Measurements from ENCODE around the gene DROSHA.

Gene DROSHA

DNA sequence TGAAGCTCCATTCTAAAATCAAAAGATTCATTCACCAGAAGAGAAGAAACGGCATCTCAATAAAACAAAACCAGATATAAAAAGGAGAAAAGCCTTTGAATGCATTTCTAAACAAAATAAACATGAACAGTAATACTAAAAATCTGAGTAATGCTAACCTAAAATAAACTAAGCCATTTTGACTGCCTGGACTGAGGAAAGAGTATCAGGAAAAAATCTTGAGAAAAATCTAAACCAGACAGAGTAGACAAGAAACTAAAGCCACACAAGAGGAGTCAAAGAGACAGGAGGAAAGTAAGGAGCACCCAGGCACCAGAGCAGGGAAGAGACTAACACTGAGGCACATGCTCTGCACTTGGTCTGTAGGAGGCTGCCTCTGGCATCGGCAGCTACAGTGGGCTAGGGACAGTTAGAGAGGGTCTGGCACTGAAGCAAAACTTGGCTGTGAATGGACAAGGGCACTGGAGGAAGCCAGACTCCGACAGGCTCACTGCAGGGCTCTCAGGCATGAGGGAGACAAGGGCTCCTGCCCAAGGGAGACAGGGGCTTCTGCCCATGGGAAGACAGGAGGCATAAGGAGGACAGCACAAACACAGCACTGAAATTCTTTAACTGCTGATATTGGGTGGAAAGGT lies 50.2 kb downstream of the DROSHA start:
- TF ChIP-seq, protein P1, sequence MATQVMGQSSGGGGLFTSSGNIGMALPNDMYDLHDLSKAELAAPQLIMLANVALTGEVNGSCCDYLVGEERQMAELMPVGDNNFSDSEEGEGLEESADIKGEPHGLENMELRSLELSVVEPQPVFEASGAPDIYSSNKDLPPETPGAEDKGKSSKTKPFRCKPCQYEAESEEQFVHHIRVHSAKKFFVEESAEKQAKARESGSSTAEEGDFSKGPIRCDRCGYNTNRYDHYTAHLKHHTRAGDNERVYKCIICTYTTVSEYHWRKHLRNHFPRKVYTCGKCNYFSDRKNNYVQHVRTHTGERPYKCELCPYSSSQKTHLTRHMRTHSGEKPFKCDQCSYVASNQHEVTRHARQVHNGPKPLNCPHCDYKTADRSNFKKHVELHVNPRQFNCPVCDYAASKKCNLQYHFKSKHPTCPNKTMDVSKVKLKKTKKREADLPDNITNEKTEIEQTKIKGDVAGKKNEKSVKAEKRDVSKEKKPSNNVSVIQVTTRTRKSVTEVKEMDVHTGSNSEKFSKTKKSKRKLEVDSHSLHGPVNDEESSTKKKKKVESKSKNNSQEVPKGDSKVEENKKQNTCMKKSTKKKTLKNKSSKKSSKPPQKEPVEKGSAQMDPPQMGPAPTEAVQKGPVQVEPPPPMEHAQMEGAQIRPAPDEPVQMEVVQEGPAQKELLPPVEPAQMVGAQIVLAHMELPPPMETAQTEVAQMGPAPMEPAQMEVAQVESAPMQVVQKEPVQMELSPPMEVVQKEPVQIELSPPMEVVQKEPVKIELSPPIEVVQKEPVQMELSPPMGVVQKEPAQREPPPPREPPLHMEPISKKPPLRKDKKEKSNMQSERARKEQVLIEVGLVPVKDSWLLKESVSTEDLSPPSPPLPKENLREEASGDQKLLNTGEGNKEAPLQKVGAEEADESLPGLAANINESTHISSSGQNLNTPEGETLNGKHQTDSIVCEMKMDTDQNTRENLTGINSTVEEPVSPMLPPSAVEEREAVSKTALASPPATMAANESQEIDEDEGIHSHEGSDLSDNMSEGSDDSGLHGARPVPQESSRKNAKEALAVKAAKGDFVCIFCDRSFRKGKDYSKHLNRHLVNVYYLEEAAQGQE (IDR thresholded peaks at IDR 0.05; ENCODE audit: insufficient read depth in 1 of 2, low read depth in 2 of 2, low read length in 2 of 2) = no peak
- TF ChIP-seq TAF1 (IDR thresholded peaks at IDR 0.05; ENCODE audit: borderline replicate concordance, insufficient read depth, low read length) (no peak), POLR2AphosphoS5 (IDR thresholded peaks at IDR 0.05; ENCODE audit: low read depth, low read length) (no peak), FOXP2 (optimal IDR thresholded peaks at IDR 0.05; ENCODE audit: borderline replicate concordance, extremely low read depth, extremely low read length, insufficient read depth) (no peak), SIN3A (IDR thresholded peaks at IDR 0.05; ENCODE audit: borderline replicate concordance, insufficient read depth, low read length) (no peak)

DNA sequence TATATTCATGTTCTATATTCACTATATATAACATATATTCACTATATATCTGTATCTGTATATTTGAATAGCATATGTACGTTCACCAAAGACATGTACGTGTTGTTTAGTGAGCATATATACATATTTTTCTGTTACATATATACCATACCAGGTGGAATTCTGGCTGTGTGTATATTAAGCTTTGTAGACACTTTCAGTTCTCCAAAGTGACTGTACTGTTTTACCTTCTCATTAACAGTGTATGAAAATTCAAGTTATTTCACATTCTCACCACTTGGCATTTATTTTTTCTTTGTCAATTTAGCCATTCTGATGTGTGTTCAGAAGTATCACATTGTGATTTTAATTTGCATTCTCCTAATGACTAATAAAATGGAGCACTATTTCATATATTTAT lies 52.2 kb downstream of the DROSHA start:
- no peak for TF ChIP-seq SIN3A (IDR thresholded peaks at IDR 0.05; ENCODE audit: borderline replicate concordance, insufficient read depth, low read length)
- TF ChIP-seq POLR2AphosphoS5 (IDR thresholded peaks at IDR 0.05; ENCODE audit: low read depth, low read length) = no peak
- TF ChIP-seq, protein P1 (IDR thresholded peaks at IDR 0.05; ENCODE audit: insufficient read depth in 1 of 2, low read depth in 2 of 2, low read length in 2 of 2) = no peak
- no peak for TF ChIP-seq FOXP2 (optimal IDR thresholded peaks at IDR 0.05; ENCODE audit: borderline replicate concordance, extremely low read depth, extremely low read length, insufficient read depth)
- TF ChIP-seq TAF1 (IDR thresholded peaks at IDR 0.05; ENCODE audit: borderline replicate concordance, insufficient read depth, low read length) = no peak

DNA sequence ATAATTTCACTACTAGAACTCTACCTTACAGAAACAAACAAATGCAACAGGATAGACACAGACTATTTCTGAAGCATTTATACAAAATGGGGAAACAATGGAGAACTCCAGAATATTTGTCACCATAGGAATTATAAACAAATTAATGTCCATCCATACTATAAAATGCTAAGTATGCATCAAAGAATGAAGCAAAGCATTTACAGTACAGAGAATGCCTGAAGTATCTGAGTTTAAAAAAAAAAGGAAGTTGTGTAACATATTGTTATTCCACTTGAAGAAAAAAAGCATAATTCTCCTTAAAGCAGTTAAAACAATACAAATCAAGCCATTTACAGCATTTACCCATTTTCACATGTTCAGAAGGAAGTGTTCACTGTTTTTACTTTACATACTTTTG lies 53.0 kb downstream of the DROSHA start:
- TF ChIP-seq SIN3A (IDR thresholded peaks at IDR 0.05; ENCODE audit: borderline replicate concordance, insufficient read depth, low read length) (no peak), POLR2AphosphoS5 (IDR thresholded peaks at IDR 0.05; ENCODE audit: low read depth, low read length) (no peak), TAF1 (IDR thresholded peaks at IDR 0.05; ENCODE audit: borderline replicate concordance, insufficient read depth, low read length) (no peak), FOXP2 (optimal IDR thresholded peaks at IDR 0.05; ENCODE audit: borderline replicate concordance, extremely low read depth, extremely low read length, insufficient read depth) (no peak)
- TF ChIP-seq, protein P1 (IDR thresholded peaks at IDR 0.05; ENCODE audit: insufficient read depth in 1 of 2, low read depth in 2 of 2, low read length in 2 of 2) = no peak

DNA sequence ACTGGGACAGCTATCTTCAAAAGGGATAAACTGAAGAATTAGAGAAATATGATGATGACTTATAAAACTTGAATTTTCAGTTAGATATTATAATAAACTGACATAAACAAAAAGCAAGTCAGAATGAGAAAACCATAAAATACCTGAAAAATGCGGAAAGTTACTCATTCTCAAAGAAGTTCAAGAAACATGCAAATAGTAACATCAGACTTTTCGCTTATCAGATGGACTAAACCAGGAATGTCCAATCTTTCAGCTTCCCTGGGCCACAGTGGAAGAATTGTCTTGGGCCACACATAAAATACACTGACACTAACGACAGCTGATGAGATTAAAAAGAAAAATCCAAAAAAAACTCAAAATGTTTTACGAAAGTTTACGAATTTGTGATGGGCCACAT lies 53.9 kb downstream of the DROSHA start:
- TF ChIP-seq, protein P1 (IDR thresholded peaks at IDR 0.05; ENCODE audit: insufficient read depth in 1 of 2, low read depth in 2 of 2, low read length in 2 of 2) = no peak
- no peak for TF ChIP-seq POLR2AphosphoS5 (IDR thresholded peaks at IDR 0.05; ENCODE audit: low read depth, low read length)
- no peak for TF ChIP-seq TAF1 (IDR thresholded peaks at IDR 0.05; ENCODE audit: borderline replicate concordance, insufficient read depth, low read length)
- TF ChIP-seq SIN3A (IDR thresholded peaks at IDR 0.05; ENCODE audit: borderline replicate concordance, insufficient read depth, low read length) = no peak
- no peak for TF ChIP-seq FOXP2 (optimal IDR thresholded peaks at IDR 0.05; ENCODE audit: borderline replicate concordance, extremely low read depth, extremely low read length, insufficient read depth)
